Activated CD4-positive, alpha-beta T cell treated with anti-CD3 and anti-CD28 coated beads for 1 hour (primary cell): ENCODE data around the gene TERT.

ENCODE experiments used
- DNase-seq: peaks from one replicate; pipeline ENCODE4 v3.0.0-alpha.2; 2020

The TERT gene

GRCh38 chr5:1255081-1255561 lies 39.7 kb downstream of the TERT start:
- peak; percentile 22 for DNase-seq

GRCh38 chr5:1254196-1254595 lies 40.7 kb downstream of the TERT start:
- DNase-seq = no peak

- no peak for DNase-seq
These were observed 41.3 kb downstream of the TERT start for GRCh38 chr5:1253456-1254105.

GRCh38 chr5:1252681-1253080 lies 42.2 kb downstream of the TERT start:
- DNase-seq = no peak

- DNase-seq = no peak
These were observed 42.9 kb downstream of the TERT start for GRCh38 chr5:1251678-1252580.

GRCh38 chr5:1249366-1250280 lies 45.2 kb downstream of the TERT start:
- DNase-seq = no peak

GRCh38 chr5:1247811-1248210 lies 47.1 kb downstream of the TERT start:
- DNase-seq = no peak

GRCh38 chr5:1246711-1247431 lies 48.0 kb downstream of the TERT start:
- DNase-seq = no peak

- DNase-seq = no peak
These were observed 48.8 kb downstream of the TERT start for GRCh38 chr5:1245905-1246576.

- DNase-seq = no peak
These were observed 49.9 kb downstream of the TERT start for GRCh38 chr5:1244976-1245375.

GRCh38 chr5:1244255-1244654 lies 50.6 kb downstream of the TERT start:
- no peak for DNase-seq

GRCh38 chr5:1243487-1244130 lies 51.3 kb downstream of the TERT start:
- no peak for DNase-seq

- no peak for DNase-seq
These were observed 52.0 kb downstream of the TERT start for GRCh38 chr5:1242733-1243486.

- no peak for DNase-seq
These were observed 53.3 kb downstream of the TERT start for GRCh38 chr5:1241509-1242080.

GRCh38 chr5:1240496-1241260 lies 54.2 kb downstream of the TERT start:
- DNase-seq = no peak

- no peak for DNase-seq
These were observed 55.2 kb downstream of the TERT start for GRCh38 chr5:1239505-1240251.

GRCh38 chr5:1235838-1236237 lies 59.0 kb downstream of the TERT start:
- no peak for DNase-seq

GRCh38 chr5:1235379-1235778 lies 59.5 kb downstream of the TERT start:
- no peak for DNase-seq

- no peak for DNase-seq
These were observed 62.1 kb downstream of the TERT start for GRCh38 chr5:1232780-1233179.
